Thoracic aorta (tissue), 2 donors: Measurements from ENCODE around the gene SORCS1. TPM values are rescaled to one million over a fixed set of nuclear protein-coding genes. Genes with fewer than 3 reads are reported as not detected.

Source experiments
- ATAC-seq: fragments of 150-250 bp; one replicate; pipeline ENCODE4 v1.8.0; 2017; ENCODE audit warnings: low read depth; ENCODE audit not compliant: insufficient number of reproducible peaks, low FRiP score
- DNase-seq: peaks from one replicate; pipeline ENCODE4 v3.0.0-alpha.2; 2020; ENCODE audit warnings: low spot score
- H3K27ac ChIP-seq, 2 donors: fragments of 200-600 bp; sonication (generic); 1 replicate in 1 of 2; 2 replicates in 1 of 2; pipeline ENCODE4 v1.5.1; 2016; ENCODE audit warnings: mild to moderate bottlenecking in 2 of 2, moderate library complexity in 2 of 2
- H3K27me3 ChIP-seq: fragments of 200-600 bp; sonication (generic); replicated peaks from 2 replicates; pipeline ENCODE4 v1.6.0; 2016; ENCODE audit warnings: mild to moderate bottlenecking; ENCODE audit not compliant: insufficient read depth
- H3K36me3 ChIP-seq: fragments of 200-600 bp; sonication (generic); one replicate; pipeline ENCODE4 v1.5.1; 2016
- H3K4me1 ChIP-seq, 2 donors: fragments of 200-600 bp; sonication (generic); 1 replicate in 1 of 2; 2 replicates in 1 of 2; pipeline versions ENCODE4 v1.5.1 to v1.6.0; 2016; ENCODE audit warnings: low read depth in 2 of 2, mild to moderate bottlenecking in 1 of 2; ENCODE audit not compliant: control insufficient read depth in 1 of 2
- H3K4me3 ChIP-seq: fragments of 200-600 bp; sonication (generic); 2 replicates; pipeline ENCODE4 v1.5.1; 2016; ENCODE audit warnings: mild to moderate bottlenecking
- H3K9me3 ChIP-seq: fragments of 200-600 bp; sonication (generic); 2 replicates; pipeline ENCODE4 v1.5.1; 2016
- total RNA-seq, 2 donors: library from RNA; depleted of rRNA; stranded (reverse); fragments of >200 nt; gene quantifications; one replicate each; pipeline versions ENCODE4 v1.1.0 to v1.2.3, GENCODE V29; 2016
- TF ChIP-seq, protein P1 (sequence below): fragments of 200-600 bp; sonication (generic); IDR thresholded peaks from one replicate; pipeline ENCODE4 v1.5.1; 2019; ENCODE audit warnings: antibody characterized with exemption

The SORCS1 gene
- total RNA-seq, 2 donors from 2014 or later, result 0.27 to 1.1 TPM

- DNase-seq (no peak), ATAC-seq (no peak)
- Histone ChIP-seq H3K27me3 (no peaks in the 10 kb centered on the region), H3K36me3 (no peaks in the 10 kb centered on the region), H3K4me1 (no peaks in the 10 kb centered on the region), H3K27ac (no peak overlapping the region), H3K4me3 (no peak overlapping the region), H3K9me3 (no peaks in the 10 kb centered on the region)
- TF ChIP-seq, protein P1, sequence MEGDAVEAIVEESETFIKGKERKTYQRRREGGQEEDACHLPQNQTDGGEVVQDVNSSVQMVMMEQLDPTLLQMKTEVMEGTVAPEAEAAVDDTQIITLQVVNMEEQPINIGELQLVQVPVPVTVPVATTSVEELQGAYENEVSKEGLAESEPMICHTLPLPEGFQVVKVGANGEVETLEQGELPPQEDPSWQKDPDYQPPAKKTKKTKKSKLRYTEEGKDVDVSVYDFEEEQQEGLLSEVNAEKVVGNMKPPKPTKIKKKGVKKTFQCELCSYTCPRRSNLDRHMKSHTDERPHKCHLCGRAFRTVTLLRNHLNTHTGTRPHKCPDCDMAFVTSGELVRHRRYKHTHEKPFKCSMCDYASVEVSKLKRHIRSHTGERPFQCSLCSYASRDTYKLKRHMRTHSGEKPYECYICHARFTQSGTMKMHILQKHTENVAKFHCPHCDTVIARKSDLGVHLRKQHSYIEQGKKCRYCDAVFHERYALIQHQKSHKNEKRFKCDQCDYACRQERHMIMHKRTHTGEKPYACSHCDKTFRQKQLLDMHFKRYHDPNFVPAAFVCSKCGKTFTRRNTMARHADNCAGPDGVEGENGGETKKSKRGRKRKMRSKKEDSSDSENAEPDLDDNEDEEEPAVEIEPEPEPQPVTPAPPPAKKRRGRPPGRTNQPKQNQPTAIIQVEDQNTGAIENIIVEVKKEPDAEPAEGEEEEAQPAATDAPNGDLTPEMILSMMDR, result no peak
These were observed 550.2 kb downstream of the SORCS1 start for GRCh38 chr10:106614293-106614692.

DNA sequence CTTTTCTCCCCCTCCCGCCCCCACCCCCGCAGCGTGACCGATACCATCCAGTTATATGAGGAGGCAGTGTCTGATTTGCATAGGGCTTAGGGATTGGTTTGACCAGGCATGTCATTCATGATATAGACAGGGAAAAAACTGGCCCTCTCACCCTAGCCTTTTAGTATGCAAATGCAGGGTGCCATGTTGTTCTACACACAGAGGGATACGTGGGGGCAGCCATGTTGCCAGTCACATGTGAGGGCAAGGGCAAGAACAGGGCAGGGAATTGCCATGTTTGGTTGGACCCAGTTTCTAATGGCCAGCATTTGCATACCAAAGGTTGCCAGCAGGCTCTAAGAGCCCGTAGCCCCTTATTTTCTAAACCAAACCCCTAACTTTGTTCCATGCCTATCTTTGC, 552.1 kb downstream of the SORCS1 start:
- Histone ChIP-seq H3K4me3 (no peak overlapping the region), H3K9me3 (no peaks in the 10 kb centered on the region), H3K27me3 (no peaks in the 10 kb centered on the region), H3K4me1 (no peaks in the 10 kb centered on the region), H3K36me3 (no peaks in the 10 kb centered on the region), H3K27ac (no peak overlapping the region)
- DNase-seq (no peak), ATAC-seq (no peak)
- TF ChIP-seq, protein P1, result no peak

DNA sequence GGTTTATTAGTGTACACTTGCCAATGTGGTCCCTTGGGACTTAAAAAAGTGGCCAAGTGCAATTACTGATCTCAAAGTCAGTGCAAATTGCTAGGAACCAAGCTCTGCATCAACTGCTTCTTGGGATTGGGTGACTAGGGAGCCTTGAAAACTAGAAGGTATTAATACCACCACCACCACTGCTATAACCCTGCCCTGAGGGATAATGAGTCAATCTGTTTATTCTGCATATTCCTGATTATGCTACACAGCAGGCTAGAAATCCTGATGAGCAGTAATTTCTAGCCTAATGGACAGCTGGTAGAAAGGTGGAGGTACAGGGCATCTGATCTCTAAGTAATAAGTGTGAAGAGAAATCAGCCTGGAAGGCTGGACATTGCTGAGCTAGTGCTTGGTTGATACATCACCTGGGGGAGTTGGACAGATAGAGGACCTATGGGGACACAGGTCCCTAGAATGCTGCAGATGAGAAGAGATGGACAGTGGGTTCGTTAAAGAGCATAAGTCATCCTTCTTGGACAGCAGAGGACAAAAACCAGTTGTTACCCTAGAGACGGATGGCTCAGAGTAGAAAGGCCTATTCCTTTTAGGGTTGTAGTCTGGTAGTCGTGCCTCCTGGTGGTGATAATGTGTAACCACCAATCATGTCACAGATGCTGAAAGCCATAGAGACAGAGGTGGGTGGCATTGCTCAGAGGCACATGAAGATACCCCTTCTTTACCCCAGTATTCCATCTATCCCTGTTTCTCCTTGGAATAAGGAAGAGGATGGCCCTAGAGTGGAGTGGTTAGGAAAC, 554.8 kb downstream of the SORCS1 start:
- Histone ChIP-seq H3K27ac (no peak overlapping the region), H3K4me3 (no peak overlapping the region), H3K36me3 (no peaks in the 10 kb centered on the region), H3K9me3 (no peaks in the 10 kb centered on the region), H3K4me1 (no peaks in the 10 kb centered on the region), H3K27me3 (no peaks in the 10 kb centered on the region)
- no peak for DNase-seq
- TF ChIP-seq, protein P1, result no peak
- no peak for ATAC-seq

- ATAC-seq (no peak), DNase-seq (no peak)
- TF ChIP-seq, protein P1, result no peak
These were observed 556.4 kb downstream of the SORCS1 start for GRCh38 chr10:106608066-106608465.

GRCh38 chr10:106595281-106595680, 569.2 kb downstream of the SORCS1 start:
- H3K4me1 ChIP-seq, result no peaks in the 10 kb centered on the region
- H3K4me3 ChIP-seq, result no peak overlapping the region
- TF ChIP-seq, protein P1, result no peak
- ATAC-seq, result no peak
- no peak for DNase-seq
- H3K27ac ChIP-seq, result no peak overlapping the region
- no peaks in the 10 kb centered on the region for H3K36me3 ChIP-seq
- no peaks in the 10 kb centered on the region for H3K9me3 ChIP-seq
- H3K27me3 ChIP-seq, result no peaks in the 10 kb centered on the region

More at GRCh38 chr10:106608066-106608465, 556.4 kb downstream of the SORCS1 start:
- Histone ChIP-seq H3K4me1 (no peaks in the 10 kb centered on the region), H3K27ac (no peak overlapping the region), H3K36me3 (no peaks in the 10 kb centered on the region), H3K9me3 (no peaks in the 10 kb centered on the region), H3K27me3 (no peaks in the 10 kb centered on the region), H3K4me3 (no peak overlapping the region)
